ENCODE results near the gene CACNB1.
"Not testable (repeated sequence)": the region's sequence is repeated elsewhere in the genome, so short reads cannot be mapped to it uniquely, and the experiment has no call there.

CACNB1 gene

GRCh38 chr17:39150104-39150634 lies 47.3 kb downstream of the CACNB1 start:
- DNase-seq: no peak

GRCh38 chr17:39147221-39148185 lies 50.0 kb downstream of the CACNB1 start:
- DNase-seq: no peak

- no peak for DNase-seq
Observed at GRCh38 chr17:39146273-39146672, 51.2 kb downstream of the CACNB1 start.

- DNase-seq: no peak
Observed at GRCh38 chr17:39145143-39145542, 52.3 kb downstream of the CACNB1 start.

- no peak for DNase-seq
Observed at GRCh38 chr17:39144416-39144840, 53.0 kb downstream of the CACNB1 start.

- DNase-seq: no peak
Observed at GRCh38 chr17:39143552-39144093, 53.8 kb downstream of the CACNB1 start.

- no peak for DNase-seq
Observed at GRCh38 chr17:39141915-39142664, 55.4 kb downstream of the CACNB1 start.

- DNase-seq: no peak
Observed at GRCh38 chr17:39141294-39141693, 56.2 kb downstream of the CACNB1 start.

- no peak for DNase-seq
Observed at GRCh38 chr17:39139561-39139960, 57.9 kb downstream of the CACNB1 start.

- DNase-seq: no peak
Observed at GRCh38 chr17:39139161-39139511, 58.3 kb downstream of the CACNB1 start.

- DNase-seq: no peak
Observed at GRCh38 chr17:39138431-39139160, 58.9 kb downstream of the CACNB1 start.

- no peak for DNase-seq
Observed at GRCh38 chr17:39134878-39135277, 62.6 kb downstream of the CACNB1 start.

GRCh38 chr17:39132192-39132610 lies 65.3 kb downstream of the CACNB1 start:
- DNase-seq: no peak

GRCh38 chr17:39131616-39132015 lies 65.9 kb downstream of the CACNB1 start:
- DNase-seq: no peak

- no peak for DNase-seq
Observed at GRCh38 chr17:39130205-39130604, 67.3 kb downstream of the CACNB1 start.

GRCh38 chr17:39129544-39129943 lies 67.9 kb downstream of the CACNB1 start:
- DNase-seq: not testable (repeated sequence)

- DNase-seq: no peak
Observed at GRCh38 chr17:39126436-39126835, 71.0 kb downstream of the CACNB1 start.

- DNase-seq: no peak
Observed at GRCh38 chr17:39125143-39125875, 72.2 kb downstream of the CACNB1 start.

- no peak for DNase-seq
Observed at GRCh38 chr17:39123627-39124026, 73.8 kb downstream of the CACNB1 start.
